GM19455 (cell line): ENCODE measurements around the gene AIG1.
"Not testable (repeated sequence)": the region's sequence is repeated elsewhere in the genome, so short reads cannot be mapped to it uniquely, and the experiment has no call there.

Experiments
- ATAC-seq: cut with Tn5 transposase; IDR thresholded peaks from one replicate; pipeline ENCODE4 v1.9.1; 2021; ENCODE audit not compliant: unreplicated experiment

AIG1 gene

DNA sequence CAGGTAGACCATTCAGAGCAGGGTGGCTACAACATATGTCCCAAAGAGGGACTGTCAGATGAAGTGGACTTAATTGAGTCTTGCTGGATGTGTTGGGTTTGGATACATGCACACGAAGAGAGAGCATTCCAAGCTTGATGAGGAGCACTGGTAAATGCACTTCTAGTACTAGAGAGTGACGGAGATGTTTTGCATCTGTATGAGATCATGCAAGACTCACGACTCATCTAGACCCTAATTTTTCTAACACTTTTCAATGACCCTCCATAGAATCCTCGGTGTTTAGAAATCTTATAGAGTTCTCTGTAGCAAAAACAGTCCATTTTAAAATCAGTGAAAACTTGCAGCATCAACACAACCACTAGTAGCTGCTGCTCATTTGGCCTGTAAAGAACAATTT, 4.8 kb upstream of the AIG1 start:
- no peak for ATAC-seq

DNA sequence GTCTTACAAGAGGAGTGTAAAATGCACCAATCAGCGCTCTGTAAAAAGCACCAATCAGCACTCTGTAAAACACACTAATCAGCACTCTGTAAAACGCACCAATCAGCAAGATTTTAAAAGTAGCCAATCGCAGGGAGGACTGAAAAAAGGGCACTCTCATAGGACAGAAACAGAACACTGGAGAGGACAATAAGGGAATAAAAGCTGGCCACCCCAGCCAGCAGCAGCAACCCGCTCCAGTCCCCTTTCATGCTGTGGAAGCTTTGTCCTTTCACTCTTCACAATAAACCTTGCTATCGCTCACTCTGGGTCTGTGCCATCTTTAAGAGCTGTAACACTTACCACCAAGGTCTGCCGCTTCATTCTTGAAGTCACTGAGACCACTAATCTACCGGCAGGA, 1.7 kb upstream of the AIG1 start:
- ATAC-seq = no peak

DNA sequence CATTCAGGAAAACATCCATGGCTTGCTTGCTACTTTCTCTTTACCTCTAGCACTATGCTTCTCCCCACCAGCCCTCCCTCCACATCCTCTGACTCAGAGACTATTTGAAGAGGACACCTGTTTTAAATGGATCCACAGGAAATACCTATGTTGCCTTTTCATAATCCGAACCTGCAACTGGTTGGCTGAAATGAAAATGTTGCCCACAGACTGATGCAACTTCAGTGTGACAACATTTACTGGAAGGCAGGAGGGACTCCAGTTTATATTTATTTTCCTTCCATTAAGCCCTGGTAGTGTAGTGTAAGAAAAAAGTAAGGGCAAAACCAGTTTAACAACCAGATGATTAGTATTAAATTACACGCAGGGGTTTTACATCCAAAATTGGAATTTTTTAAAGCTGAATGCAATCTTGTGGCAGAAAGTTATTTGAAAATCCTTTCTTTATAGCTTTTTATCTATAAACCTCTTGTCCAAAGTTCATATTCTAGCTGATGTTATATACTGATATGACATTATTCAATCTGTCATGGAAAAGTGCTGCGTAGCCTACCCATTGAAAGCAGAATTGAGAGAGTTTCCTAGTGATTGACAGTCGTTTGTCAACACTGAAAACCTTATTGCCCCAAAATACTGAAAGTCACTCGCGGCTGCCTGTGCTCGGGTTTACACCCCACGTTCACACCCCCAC, 881 bp upstream of the AIG1 start:
- no peak for ATAC-seq

DNA sequence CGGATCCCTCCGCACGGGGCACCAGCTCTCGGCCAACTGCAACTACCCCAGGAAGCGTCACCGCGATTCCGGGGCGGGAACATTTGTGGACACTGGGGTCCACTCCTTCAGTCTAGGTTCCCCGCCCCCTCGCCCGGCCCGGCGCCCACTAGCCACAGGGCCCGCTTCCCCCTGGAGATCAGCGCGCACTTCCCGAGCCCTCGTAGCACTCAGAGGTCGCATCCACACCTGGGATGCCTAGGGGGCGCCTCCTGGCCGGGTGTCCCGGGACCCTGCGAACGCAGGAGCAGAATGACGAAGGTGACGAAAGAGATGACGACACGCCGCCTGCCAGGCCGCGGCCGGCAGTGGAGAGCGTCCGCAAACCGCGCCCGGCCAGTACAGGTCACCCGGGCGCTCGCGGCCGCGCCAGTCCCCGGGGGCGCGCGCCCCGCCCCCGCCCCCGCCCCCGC, 309 bp upstream of the AIG1 start:
- peak; percentile 75 for ATAC-seq

DNA sequence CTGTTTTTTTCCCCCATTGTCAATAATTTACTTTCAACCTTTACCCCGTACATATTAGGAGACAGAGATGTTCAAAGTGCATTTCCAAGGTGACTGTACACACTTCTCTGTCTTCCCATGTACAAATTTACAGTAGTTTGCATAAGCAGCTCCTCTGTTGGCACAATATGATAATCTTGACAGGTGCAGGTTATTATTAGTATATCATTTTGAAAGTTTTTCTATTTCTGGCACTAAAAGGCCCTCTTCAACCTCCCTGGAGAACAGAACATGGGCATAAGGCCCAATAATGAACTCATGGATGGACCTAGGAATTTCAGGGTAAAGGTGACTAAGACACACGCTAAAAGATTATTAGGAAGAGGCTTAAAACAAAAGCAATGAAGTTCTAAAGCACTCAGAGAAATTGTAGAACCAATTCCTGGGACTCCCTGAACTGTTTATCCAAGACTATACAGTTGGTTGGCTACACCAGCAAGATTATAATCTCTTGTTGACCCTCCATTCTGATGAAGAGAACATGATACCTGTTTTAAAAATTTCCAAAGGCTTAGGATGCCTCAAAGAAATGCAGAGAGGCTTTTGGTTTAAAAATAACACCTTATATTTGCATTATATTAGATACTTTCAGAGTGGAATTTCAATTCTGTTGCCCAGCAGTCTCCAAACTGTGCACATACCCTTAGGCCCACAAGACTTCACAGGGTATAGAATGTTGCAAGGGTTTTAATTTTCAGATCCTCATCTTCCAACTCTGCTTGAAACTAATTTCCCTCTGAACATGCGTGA, 1.1 kb downstream of the AIG1 start:
- no peak for ATAC-seq

DNA sequence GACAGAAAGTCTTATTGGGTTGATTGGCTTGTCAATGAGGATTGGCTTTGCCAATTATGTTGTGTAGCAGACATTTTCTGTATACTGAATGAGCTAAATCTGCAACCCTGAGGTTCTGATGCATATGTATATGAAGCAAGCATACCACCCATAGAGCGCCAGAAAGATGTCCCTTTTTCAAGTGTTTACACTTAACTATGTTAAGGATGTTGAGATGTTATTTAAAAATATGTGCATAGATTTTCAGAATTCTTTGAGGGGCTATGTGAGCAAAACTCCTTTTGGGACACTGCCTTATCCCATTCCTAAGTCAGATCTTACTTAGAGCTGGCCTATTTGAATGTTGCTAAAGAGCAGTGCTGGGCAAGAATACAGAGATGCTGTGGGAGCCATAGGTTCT, 1.9 kb downstream of the AIG1 start:
- no peak for ATAC-seq

DNA sequence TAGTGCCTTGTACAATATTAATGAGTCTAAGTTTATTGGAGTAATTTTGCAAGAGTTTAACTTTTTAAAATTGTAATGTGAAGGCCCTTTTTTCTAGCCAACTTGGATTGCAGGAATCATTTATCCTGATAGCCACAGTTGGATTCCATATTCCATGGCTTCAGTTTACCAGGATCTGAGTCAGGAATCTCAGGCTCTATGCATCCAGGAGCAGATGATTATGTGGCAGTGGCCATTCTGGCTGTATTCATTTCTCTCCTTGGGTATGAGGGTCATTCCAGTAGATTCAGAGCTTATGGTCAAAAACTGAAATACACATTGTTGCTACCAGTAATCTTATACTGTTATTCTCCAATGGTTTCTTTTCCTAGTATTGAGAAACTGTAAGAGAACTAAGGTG, 2.9 kb downstream of the AIG1 start:
- ATAC-seq = no peak

DNA sequence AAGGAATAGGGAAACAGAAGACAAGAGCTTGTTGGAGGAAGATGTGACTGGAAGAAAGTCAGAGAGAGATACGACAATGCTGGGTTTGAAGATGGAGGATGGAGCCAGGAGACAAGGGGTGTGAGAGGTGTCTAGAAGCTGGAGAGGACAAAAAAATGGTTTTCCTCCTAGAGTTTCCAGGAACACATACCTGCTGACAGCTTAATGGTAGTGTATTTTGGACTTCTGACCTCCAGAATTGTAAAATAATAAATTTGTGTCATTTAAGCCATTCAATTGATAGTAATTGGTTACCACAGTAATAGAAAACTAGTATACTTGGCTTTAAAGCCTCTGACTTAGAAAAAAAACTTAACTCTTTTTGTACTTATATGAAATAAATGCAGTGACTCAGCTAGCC, 3.6 kb downstream of the AIG1 start:
- ATAC-seq = no peak

DNA sequence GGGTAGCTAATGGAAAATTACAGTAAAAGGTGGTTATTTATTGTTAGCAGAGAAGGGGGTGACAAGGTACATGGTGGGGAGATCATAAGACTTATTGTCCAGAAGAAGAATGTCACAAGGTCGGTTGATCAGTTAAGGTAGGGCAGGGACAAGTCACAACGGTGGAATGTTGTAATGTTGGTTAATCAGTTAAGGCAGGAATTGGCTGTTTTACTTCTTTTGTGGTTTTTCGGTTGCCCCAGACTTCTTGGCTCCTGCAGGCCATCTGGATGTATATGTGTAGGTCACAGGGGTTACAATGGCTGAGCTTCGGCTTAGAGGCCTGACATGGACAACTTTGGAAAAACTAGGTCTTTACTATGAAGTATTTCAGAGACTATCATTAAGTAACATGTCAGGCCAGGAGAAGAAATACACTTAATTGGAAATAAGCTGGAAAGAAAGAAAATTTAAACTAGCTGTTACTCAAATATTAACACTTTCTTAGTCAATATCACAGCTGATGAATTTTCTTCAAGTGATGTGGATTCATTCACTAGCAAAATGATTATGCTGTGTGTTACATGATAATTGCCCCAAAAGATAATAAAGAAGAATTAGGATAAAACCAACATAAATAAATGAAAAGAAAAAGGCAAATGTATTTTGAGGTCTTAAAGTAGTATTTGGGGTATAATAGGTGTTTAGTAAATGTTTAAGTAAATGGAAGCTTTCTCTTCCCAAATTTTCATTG, 4.4 kb downstream of the AIG1 start:
- ATAC-seq = no peak

DNA sequence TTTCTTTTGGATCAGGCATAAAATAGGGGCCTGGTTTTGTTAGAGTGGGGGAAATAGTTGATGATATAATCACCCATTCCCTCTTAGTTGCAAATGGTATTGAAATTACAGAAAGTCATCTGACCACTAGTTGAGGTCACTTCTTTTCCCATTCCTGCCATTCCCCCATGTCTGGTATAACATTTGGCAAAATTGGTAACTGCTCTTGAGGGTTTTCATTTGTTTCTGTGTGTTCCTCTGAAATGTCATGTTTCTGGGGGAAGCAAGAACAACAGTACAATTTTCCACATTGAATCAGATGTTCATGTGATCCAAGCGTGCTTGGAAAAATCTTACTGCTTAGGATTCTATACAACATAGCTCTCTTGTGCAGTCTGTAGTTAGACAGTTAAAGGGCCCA, 7.3 kb downstream of the AIG1 start:
- ATAC-seq = no peak

DNA sequence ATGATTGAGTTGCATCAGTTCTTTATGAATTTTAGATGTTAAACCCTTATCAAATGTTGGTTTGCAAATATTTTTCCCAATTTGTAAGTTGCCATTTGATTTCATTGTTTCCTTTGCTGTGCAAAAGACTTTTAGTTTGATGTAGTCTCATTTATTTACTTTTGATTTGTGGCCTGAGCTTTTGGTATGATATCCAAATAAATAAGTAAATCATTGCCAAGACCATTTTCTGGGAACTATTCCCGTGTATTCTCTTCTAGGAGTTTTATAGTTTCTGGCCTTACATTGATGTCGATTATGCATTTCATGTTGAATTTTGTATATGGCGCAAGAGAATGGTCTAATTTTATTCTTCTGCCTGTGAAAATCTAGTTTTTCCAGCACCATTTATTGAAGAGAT, 13.4 kb downstream of the AIG1 start:
- no peak for ATAC-seq

DNA sequence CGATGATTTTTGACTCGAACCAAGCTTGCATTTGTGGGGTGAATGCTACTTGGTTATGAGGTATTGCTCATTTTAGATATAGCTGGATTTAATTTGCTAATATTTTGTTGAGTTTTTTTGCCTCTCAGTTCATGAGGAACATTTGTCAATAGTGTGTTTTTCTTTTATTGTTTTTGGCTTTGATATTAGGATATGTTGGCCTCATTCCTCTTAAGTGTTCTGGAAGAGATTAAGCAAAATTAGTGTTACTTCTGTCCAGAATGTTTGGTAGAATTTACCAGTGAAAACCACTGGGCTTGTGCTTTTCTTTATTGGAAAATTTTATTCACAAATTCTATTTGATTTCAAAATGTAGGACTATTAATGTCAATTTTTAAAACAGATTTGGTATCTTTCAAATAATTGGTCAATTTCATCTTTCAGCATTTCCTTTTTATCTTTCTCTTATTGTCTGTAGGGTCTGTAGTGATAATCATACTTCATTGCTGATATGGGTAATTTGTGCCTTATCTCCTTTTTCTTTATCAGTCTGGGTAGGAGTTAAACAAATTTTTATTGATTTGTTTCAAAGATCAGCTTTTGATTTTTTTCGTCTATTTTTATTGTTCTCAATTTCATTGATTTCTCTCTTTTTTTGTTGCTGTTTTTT, 14.1 kb downstream of the AIG1 start:
- ATAC-seq = no peak

DNA sequence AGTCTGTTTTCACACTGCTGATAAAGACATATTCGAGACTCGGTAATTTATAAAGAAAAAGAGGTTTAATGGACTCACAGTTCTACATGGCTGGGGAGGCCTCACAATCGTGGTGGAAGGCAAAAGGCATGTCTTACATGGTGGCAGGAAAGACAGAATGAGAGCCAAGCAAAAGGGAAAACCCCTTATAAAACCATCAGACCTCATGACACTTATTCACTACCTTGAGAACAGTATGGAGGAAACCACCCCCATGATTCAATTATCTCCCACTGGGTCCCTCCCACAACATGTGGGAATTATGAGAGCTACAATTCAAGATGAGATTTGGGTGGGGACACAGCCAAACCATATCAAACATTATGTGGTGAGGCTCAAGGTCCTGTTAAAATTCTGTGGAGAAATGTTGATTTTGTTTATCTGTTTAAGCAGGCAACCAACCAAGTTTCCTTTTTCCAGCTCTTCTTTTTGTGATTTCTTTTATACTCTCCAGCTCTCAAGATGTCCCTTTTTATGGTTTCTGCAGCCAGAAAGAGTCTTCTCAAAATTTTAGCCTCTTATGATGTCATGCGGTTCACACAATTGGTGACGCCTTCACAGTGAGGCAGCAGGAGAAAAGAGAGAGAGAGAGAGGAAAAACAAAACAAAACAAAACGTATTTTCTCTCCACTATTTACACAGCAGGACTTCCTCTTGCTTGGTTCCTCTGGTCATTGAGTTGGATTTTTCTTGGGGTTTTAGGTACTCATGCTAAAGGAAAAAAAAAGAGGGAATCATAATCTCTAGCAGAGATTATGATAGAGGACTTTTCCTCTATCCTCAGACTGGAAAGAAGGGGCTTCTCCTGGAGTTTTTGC, 18.0 kb downstream of the AIG1 start:
- ATAC-seq = no peak

DNA sequence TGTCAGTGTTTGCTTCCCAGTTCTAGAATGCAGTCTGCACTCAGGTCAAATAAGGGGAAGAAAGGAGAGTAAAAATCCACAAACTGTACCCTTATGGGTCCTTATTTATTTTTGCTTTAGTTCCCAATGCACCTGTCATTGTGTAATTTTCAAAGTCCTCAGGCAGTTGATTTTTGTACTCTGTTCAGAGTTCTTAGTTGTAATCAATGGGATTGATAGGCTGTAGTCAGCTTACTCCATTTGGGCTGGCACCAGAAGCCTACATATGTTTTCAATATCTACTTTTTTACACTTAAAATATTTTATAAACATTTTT, 18.6 kb downstream of the AIG1 start:
- ATAC-seq = no peak

DNA sequence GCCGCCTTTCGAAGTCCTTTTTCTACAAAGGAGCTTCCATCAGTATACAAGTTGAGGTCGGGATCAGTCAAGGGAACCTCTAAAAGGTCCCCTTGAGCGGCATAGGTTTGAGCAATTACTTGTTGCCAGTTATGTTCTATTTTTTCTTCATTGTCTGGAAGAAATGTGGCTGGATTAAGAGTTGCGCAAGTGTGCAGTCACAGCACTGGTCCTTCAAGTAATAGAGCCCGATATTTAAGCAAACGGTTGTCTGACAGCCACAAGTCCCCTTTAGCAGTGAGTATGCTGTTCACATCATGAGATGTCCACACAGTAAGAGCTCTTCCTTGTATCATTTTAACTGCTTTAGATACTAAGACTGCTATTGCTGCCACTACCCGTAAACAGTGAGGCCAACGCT, 21.6 kb downstream of the AIG1 start:
- ATAC-seq = not testable (repeated sequence)

DNA sequence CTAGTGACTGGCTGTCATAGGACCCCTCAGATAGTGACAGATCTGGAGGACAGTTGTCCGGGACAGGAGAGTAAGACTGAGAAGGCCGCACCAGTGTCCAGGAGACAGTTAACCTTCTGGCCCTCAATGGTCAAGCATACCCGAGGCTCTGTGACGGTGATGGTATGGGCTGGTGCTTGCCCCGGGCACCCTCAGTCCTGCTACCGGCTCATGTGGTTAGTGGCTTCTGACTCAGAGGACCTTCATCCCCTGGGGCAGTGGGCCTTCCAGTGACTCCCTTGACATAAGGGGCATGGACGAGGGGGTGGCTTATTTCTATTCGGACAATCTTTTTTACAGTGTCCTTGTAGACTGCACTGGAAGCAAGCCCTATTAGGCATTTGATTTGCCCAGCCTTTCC, 23.3 kb downstream of the AIG1 start:
- ATAC-seq = not testable (repeated sequence)

DNA sequence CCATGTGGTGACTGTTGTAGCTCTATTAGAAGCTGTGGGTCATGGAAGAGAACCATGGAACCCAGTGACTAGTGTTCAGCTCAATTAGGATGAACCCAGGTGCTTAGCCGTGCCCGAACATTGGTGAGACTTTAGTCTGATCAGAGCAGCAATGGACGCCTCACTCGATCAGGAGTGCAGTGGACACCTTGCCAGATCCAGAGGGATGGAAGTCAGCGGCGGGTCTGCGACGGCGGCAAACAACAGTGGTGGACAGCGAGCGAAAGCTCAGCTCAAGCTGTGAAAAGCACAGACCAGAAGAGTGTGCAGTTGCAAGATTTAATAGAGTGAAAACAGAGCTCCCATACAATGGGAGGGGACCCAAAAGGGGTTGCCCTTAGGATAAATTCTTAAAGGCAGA, 26.6 kb downstream of the AIG1 start:
- ATAC-seq = not testable (repeated sequence)

DNA sequence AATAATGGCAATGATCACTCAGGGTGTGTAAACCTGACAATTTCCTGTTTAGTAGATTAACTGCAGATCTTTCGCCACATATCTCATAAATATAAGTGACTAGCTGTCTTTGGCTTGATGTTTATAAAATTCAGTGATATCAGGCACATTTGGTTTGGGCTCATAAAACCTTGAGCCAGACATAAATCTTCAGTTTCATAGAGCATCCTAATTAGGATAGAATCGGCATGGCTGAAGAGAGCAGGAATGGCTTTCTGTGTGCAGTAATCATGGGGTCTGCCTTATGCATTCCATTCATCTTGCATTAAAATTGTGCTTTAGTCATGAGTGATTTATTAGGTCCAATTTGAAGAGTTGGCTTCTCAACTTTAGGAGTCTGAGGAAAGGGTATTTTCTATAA, 27.2 kb downstream of the AIG1 start:
- ATAC-seq = no peak

DNA sequence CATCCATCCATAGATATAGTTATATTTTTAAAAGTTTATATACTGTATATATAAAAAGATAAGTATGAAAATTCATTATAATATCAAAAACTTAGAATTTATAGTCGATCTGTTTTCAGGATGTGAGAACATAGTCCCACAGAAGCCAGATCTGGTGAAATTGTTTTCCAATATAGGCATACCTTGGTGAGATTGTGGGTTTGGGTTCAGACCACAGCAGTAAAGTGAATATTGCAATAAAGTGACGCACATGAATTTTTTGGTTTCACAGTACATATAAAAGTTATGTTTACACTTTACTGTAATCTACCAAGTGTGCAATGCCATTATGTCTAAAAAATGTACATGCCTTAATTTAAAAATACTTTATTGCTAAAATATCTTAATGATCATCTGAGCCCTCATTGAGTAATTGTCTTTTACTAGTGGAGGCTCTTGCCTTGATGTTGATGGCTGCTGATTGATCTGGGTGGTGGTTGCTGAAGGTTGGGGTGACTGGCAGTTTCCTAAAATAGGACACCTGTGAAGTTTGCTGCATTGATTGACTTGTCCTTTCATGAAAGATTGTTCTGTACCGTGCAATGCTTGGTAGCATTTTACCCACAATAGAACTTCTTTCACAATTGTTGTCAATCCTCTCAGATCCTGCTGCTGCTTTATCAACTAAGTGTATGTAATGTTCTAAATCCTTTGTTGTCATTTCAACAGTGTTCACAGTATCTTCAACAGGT, 29.8 kb downstream of the AIG1 start:
- no peak for ATAC-seq

DNA sequence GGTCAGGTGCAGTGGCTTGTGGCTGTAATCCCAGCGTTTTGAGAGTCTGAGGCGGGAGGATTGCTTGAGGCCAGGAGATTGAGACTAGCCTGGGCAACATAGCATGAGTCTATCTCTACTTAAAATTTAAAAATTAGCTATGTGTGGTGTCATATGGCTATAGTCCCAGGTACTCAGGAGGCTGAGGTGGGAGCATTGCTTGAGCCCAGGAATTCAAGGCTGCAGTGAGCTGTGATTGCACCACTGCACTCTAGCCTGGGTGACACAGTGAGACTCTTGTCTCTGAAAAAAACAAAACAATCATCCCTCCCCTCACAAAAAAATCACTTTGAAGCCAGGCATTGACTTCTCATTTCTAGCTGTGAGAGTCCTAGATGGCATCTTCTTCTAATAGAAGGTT, 32.1 kb downstream of the AIG1 start:
- ATAC-seq = no peak
